NCI-H1417 (cell line): ENCODE results near the gene SPRED3.
A peak's percentile ranks its signal among the peaks of the same experiment; 100 is the strongest.
"Not testable (repeated sequence)": the region's sequence is repeated elsewhere in the genome, so short reads cannot be mapped to it uniquely, and the experiment has no call there.

ENCODE experiments used
- DNase-seq, 3 experiments: peaks; one replicate each; lab custom pipeline; 2025; lab: John Stamatoyannopoulos, UW

Gene SPRED3

DNA sequence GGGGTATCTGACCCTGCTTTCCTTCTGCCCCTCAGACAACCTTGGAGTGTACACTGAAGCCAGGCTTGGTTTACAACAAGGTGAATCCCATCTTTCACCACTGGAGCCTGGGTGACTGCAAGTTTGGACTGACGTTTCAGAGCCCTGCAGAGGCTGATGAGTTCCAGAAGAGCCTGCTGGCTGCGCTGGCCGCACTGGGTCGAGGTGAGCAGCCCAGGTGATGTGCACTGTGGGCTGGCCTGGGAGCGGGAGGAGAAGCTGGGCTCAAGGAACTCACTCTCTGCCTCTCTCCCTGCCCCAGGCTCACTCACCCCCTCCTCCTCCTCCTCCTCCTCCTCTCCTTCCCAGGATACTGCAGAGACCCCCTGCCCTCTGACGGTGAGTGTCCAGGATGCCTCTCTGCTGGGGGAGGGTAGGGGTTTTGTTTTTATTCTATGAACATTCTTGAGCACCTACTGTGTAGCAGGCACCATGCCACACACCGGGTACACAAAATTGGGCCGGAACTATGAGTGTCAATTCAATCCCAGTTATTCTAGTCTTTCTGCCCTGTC is 3.5 kb downstream of the SPRED3 start:
- no peak for DNase-seq

DNA sequence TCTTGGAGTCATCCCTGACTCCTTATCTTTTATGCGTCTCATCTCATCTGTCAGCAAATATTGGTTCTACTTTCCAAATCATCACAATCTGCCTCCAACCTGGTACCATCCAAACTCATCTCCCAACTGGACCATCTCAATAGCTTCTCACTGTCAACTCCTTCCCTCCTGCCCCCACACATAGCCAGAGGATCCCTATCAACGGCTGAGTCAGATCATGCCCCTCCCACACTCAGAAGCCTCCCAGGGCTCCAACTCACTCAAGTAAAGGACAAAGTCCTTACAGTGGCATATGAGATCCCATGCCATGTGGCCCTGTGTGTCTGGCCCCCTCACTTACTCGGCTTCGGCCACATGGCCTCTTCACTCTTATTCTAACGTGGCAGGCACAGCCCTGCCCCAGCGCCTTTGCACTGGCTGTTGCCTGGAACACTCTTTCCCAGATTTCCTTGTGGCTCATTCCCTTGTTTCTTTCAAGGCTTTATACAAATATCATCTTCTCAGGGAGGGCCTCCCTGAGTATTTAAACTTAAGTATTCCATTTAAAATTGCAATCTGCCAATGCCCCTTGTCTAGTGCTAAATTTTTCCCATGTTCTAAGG is 4.3 kb downstream of the SPRED3 start:
- DNase-seq: no peak

- DNase-seq: peak in 1 of 3 experiments; percentile 35
Observed at GRCh38 chr19:38394488-38394887, 6.0 kb downstream of the SPRED3 start.

DNA sequence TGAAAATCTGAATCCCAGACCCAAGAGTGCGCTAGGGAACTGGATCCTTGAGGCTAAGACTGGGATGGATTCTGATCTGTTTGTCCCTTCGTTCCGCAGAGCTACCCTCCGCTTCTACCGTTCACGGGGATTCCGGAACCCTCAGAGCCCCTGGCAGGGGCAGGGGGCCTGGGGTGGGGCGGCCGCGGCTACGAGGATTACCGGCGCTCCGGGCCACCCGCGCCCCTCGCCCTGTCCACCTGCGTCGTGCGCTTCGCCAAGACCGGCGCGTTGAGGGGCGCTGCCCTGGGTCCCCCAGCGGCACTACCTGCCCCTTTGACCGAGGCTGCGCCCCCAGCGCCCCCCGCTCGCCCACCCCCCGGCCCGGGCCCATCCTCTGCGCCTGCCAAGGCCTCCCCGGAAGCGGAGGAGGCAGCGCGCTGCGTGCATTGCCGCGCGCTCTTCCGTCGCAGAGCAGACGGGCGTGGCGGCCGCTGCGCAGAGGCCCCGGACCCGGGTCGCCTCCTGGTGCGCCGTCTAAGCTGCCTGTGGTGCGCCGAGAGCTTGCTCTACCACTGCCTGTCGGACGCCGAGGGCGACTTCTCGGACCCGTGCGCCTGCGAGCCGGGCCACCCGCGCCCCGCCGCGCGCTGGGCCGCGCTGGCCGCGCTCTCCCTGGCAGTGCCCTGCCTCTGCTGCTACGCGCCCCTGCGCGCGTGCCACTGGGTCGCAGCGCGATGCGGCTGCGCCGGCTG is 7.1 kb downstream of the SPRED3 start:
- no peak for DNase-seq

GRCh38 chr19:38399081-38399480 is 10.6 kb downstream of the SPRED3 start:
- DNase-seq: no peak

GRCh38 chr19:38399537-38399936 is 11.0 kb downstream of the SPRED3 start:
- no peak for DNase-seq

- no peak for DNase-seq
Observed at GRCh38 chr19:38400361-38400760, 11.9 kb downstream of the SPRED3 start.

GRCh38 chr19:38401148-38401547 is 12.7 kb downstream of the SPRED3 start:
- no peak for DNase-seq

GRCh38 chr19:38402623-38402966 is 14.1 kb downstream of the SPRED3 start:
- no peak for DNase-seq

DNA sequence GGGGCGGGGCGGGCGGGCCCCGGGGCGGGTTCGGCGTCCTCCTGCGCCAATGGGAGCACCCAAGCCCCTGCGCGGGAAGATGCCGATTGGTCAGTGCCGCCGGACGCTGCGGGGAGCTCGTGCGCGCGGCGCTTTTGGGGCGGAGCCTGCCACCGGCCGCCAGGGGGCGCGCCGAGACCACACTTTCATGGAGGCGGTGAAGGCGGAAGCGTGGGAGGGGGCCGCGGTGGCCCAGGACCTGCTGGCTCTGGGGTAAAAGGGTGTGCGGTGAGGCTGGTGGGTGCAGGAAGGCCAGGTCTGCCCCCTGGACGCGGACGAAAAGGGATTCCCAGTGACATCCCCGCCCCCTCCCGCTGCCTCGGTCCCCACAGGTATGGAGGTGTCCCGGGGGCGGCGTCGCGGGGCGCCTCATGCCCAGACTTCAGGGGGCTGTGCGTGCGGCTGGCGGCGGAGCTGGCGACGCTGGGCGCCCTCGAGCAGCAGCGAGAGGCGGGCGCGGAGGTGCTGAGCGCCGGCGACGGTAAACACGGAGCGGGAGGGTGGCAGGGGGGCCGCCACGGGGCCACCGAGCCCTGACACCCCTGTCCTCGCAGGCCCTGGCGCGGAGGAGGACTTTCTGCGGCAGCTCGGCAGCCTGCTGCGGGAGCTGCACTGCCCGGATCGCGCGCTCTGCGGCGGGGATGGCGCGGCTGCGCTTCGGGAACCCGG is 14.6 kb downstream of the SPRED3 start, which contains the start of gene FAM98C:
TSS of gene FAM98C (plus strand) at position 127 of the 708 bp plus-strand sequence. CDS start at position 188, 61 bp downstream.
- DNase-seq: peak; percentile 96 to 99 (median 98)

GRCh38 chr19:38404858-38405257 is 16.4 kb downstream of the SPRED3 start:
- no peak for DNase-seq

- DNase-seq: no peak
Observed at GRCh38 chr19:38405276-38405675, 16.8 kb downstream of the SPRED3 start.

DNA sequence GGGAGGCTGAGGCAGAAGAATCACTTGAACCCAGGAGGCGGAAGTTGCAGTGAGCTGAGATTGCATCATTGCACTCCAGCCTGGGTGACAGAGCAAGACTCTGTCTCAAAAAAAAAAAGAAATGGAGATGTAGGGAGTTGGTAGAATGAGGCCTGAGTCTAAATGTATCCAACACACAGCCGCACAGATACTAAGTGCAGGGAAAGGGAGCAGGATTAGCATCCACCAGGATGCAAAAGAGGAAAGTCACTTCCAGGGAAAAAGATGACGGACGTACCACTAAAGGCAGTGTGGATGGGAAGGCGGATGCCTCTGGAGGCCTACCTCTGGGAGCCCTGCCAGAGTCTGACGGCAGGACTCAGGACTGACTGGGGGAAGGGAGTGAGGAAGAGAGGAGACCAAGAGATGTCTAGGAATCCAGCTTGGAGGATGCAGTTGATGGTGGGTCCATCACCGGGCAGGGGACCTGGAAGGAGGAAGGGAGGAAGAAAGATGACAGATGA is 21.2 kb downstream of the SPRED3 start:
- DNase-seq: no peak

GRCh38 chr19:38410407-38410806 is 21.9 kb downstream of the SPRED3 start:
- DNase-seq: not testable (repeated sequence)

DNA sequence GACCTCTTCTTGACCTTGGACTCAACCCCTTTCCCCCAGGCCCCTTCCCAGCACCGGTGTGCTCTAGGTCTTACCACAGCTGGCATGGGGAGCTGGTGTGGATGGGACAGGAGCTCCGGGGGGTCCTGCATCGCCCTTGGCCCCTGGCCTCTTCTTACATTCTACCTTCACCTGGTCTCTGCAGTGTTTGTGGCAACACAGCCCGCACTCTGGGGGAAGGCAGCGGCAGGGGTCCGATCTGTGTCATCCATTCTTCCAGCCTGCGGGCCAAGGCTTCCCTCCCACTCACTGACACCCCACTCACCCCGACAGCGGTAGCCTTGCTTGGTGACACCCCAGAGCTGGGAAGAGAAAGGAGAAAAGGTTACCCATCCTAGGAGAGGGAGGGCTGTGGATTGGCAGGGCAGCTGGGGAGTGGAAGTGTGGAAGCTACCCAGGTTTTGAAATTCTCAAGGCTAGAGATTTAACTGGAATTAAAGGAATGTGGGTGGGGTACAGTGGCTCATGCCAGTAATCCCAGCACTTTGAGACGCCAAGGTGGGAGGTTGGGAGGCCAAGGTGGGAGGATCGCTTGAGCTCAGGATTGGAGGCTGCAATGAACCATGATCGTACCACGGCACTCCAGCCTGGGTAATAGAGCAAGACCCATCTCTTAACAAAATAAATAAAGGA is 22.7 kb downstream of the SPRED3 start:
- DNase-seq: no peak

GRCh38 chr19:38411898-38412297 is 23.4 kb downstream of the SPRED3 start:
- not testable (repeated sequence) for DNase-seq

GRCh38 chr19:38412491-38412890 is 24.0 kb downstream of the SPRED3 start:
- DNase-seq: no peak

DNA sequence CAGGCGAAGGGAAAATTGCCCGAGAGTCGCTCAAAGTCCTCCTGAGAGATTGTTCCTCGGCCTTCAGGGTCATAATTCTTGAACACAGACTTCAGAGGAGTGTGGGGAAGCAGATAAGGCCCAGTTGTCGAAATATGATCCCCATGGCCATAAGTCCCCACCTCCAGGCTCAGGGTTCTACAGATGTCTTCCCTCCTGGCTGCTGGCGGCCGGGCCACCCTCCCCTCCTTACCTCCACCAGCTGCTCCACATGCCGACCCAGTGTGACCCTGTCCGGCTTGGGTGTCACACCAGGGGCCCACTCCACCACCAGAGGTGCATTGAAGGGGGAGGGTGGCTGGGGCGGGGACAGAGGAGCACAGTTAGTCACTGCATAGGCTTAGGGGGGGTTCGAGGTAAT is 24.5 kb downstream of the SPRED3 start:
- DNase-seq: no peak

- DNase-seq: no peak
Observed at GRCh38 chr19:38413416-38413815, 24.9 kb downstream of the SPRED3 start.

DNA sequence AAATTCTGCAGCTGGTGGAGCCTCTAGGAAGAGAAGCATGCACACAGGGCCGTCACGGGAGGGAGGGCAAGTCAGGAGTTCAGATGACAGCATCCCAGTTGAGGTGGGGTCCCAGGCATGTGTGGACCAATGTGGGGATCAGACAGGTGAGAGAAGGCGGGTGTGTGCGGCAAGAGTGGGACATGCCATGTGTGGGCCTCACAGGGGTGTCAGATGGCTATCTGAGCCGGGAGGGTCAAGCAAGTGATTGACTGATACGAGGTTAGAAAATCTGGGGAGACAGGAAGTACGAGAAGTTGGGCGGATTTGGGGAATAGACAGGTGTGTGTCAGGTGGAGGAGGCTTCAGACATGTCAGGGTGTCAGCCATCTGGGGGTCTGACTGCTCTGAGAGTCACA is 28.6 kb downstream of the SPRED3 start:
- no peak for DNase-seq

DNA sequence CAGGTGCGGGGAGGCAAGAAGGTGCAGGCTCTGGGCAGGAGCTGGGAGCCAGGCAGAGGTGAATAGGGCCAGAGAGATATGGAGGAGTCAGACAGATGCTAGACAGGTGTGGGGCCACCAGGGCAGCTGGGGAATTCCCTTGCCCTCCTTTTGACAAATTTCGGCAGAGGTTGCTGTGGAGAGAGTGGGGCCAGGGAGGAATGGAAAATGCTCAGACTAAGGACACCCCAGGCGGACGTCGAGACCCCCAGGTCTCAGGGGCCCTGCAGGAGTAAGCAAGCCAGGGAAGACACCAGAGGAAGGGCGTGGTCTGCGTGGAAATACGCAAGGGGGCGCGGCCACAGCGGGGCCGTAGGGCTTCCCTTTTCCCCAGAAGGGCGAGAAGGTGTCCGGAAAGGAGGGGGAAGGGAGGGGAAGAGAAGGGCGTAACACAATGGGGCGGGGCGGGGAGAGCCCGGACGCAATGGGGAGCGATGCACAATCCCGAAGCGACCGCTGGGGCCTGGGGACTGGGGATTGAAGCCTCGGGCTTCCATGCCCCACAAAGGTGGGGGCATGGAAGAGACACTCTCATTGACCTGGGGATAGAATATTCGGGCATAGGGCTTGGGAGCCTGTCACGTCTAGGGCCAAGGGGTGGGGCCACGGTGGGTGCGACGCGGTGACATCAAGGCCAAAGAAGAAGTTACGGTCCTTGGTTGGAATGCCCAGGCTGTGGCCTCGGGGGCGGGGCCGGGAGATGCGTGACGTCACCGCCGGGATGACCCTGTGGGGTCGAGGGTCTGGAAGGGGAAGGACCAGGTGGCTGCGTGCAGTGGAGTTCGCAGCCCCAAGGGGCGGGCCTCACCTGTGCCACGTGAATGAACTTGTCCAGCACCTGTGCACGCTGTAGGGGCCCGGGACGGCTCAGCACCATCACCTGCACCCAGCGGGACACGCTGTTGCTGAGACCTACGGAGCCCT is 29.3 kb downstream of the SPRED3 start:
- peak; percentile 9 to 56 (median 49) for DNase-seq
